Femur (tissue), 1 donor: ENCODE data around the gene PPM1D.
"Not testable (repeated sequence)": the region's sequence is repeated elsewhere in the genome, so short reads cannot be mapped to it uniquely, and the experiment has no call there.

ENCODE experiments used
- DNase-seq: peaks from one replicate; pipeline ENCODE4 v3.0.0-alpha.2; 2017

The PPM1D gene

GRCh38 chr17:60623415-60623814 is 23.4 kb downstream of the PPM1D start:
- no peak for DNase-seq

GRCh38 chr17:60627124-60627523 is 27.1 kb downstream of the PPM1D start:
- DNase-seq = no peak

- DNase-seq = no peak
Measured at GRCh38 chr17:60628252-60628889, 28.4 kb downstream of the PPM1D start.

GRCh38 chr17:60629120-60629519 is 29.1 kb downstream of the PPM1D start:
- no peak for DNase-seq

- DNase-seq = peak; percentile 44
Measured at GRCh38 chr17:60630352-60630751, 30.4 kb downstream of the PPM1D start.

- no peak for DNase-seq
Measured at GRCh38 chr17:60631119-60631518, 31.1 kb downstream of the PPM1D start.

- no peak for DNase-seq
Measured at GRCh38 chr17:60637683-60638082, 37.7 kb downstream of the PPM1D start.

- DNase-seq = no peak
Measured at GRCh38 chr17:60639019-60639330, 39.0 kb downstream of the PPM1D start.

- DNase-seq = no peak
Measured at GRCh38 chr17:60640503-60640902, 40.5 kb downstream of the PPM1D start.

GRCh38 chr17:60641126-60641525 is 41.1 kb downstream of the PPM1D start:
- DNase-seq = no peak

GRCh38 chr17:60641810-60642220 is 41.8 kb downstream of the PPM1D start:
- DNase-seq = peak; percentile 57

GRCh38 chr17:60645918-60646523 is 46.0 kb downstream of the PPM1D start:
- no peak for DNase-seq

GRCh38 chr17:60646701-60647100 is 46.7 kb downstream of the PPM1D start:
- no peak for DNase-seq

- DNase-seq = no peak
Measured at GRCh38 chr17:60647705-60648104, 47.7 kb downstream of the PPM1D start.

GRCh38 chr17:60652454-60653247 is 52.7 kb downstream of the PPM1D start:
- no peak for DNase-seq

- DNase-seq = no peak
Measured at GRCh38 chr17:60653569-60653968, 53.6 kb downstream of the PPM1D start.

GRCh38 chr17:60656499-60656898 is 56.5 kb downstream of the PPM1D start:
- DNase-seq = no peak

- no peak for DNase-seq
Measured at GRCh38 chr17:60659156-60659555, 59.2 kb downstream of the PPM1D start.

GRCh38 chr17:60661489-60661888 is 61.5 kb downstream of the PPM1D start:
- DNase-seq = no peak

GRCh38 chr17:60664022-60664421 is 64.0 kb downstream of the PPM1D start:
- DNase-seq = no peak

GRCh38 chr17:60665602-60666001 is 65.6 kb downstream of the PPM1D start:
- no peak for DNase-seq

GRCh38 chr17:60668741-60669140 is 68.7 kb downstream of the PPM1D start:
- DNase-seq = not testable (repeated sequence)

GRCh38 chr17:60671482-60671881 is 71.5 kb downstream of the PPM1D start:
- DNase-seq = no peak

GRCh38 chr17:60674637-60675036 is 74.6 kb downstream of the PPM1D start:
- DNase-seq = not testable (repeated sequence)
